HG03520 (cell line): ENCODE results near the gene SMIM29.

Experiments used
- ATAC-seq: cut with Tn5 transposase; IDR thresholded peaks from one replicate; pipeline ENCODE4 v1.9.1; 2021; ENCODE audit warnings: mild to moderate bottlenecking, moderate library complexity; ENCODE audit not compliant: unreplicated experiment

The SMIM29 gene

DNA sequence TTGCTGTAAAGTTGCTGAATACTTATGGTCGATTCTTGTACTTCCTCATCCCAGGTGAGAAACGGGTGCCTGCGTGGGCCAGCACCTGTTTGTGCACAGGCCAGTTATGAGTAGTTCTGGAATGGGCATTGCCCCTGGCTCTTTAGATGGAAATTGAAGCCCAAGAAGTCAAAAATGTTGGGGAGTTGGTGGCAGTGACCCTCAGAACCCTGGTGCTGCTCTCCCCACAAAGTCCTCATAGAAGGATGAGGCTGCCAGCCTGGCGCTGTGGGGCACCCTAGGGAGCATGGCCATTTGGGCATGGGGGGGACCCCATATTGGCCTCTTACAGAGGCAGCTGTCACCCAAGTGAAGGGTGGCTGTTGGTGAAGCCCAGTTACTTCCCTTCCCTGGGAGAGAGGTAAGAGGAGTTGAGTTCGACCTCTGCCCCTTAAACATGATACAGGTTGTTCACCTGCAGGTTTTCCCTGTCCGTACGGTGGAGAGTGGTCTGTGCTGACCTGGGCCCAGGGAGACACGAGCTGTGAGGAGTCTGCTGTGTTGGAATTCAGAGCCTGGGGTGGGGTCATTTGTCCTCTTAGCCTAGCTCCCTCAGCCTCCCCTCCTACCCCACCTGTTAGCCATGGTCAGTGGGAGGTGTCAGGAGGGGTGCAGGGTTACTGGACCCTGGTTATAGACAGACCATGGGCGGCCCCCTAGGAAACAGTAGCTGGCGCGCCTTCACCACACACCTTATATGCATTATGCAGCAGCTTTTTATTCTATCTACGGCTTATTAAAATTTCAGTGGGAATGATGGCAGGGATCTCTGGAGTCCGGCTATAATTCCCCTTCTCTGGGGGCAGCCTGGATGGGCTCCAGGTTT lies 7.2 kb downstream of the SMIM29 start:
- no peak for ATAC-seq

DNA sequence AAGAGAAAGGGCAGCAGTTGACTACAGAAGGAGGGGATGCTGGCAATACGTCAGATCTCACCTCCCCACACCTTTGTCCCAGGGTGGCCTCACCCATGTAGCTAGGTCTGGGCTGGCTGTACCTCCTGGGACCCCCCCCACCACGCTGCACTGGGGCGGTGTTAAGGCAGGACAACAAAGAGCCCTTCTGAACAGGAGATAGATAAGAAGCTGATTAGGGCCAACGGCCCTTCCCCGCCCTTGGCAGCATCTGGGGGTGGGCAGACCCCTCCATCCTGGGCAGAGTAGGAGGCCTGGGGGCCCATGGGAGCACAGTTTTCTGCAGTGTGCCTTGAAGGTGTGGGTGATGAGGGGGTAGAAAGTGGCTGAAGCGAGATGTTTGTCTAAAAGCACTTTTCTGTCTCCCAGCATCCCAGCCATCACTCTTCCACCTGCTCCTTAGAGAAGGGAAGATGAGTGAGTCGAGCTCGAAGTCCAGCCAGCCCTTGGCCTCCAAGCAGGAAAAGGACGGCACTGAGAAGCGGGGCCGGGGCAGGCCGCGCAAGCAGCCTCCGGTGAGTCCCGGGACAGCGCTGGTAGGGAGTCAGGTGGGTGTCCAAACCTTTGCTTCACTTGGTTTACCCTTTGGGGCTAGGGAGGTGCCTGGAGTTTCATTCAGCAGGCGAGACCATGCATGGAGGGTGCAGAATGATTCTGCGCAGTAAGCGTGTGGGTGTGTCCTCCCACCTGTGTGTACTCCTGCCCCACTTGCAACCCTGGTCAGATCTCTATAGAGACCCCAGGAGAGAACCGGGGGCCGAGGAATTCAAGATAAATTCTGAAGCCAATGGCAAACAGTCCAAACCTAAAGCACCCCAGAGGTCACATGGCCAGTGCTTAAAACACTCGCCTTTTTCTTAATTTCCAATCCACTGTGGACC lies 8.2 kb downstream of the SMIM29 start:
- no peak for ATAC-seq

DNA sequence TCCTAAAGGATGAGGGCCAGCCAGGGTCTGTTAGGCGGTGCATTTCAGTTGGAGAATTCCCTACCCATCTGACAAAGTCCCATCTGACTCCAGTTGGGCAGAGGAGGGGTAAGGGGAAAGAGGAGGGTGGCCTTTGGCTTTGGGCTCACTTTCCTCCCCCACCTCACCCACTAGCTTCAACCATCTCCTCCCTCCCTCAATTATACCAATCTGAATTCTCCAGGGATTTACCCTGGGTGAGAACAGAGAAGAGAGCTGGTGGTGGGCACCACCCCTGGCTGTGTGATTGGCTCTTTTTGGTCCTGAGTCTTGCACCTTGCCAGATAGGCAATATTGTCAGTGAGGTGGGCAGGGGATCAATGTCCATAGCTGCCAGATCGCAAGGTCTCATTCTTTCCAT lies 8.9 kb downstream of the SMIM29 start:
- ATAC-seq = no peak

DNA sequence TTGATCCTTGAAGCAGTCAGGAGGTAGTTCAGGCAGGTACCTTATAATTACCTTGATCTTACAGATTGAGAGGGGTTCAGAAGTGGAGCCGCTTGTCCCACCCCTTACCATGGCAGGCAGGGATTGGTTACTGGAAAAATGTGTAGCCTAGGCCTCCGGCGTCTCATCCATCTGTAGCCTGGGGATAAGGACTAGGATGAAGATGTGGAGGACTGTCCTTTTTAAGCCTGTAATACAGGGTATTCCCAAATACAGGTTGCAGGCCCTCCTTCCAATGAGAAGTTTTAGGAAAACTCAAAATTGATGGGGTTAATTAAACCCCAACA lies 9.3 kb downstream of the SMIM29 start:
- no peak for ATAC-seq

DNA sequence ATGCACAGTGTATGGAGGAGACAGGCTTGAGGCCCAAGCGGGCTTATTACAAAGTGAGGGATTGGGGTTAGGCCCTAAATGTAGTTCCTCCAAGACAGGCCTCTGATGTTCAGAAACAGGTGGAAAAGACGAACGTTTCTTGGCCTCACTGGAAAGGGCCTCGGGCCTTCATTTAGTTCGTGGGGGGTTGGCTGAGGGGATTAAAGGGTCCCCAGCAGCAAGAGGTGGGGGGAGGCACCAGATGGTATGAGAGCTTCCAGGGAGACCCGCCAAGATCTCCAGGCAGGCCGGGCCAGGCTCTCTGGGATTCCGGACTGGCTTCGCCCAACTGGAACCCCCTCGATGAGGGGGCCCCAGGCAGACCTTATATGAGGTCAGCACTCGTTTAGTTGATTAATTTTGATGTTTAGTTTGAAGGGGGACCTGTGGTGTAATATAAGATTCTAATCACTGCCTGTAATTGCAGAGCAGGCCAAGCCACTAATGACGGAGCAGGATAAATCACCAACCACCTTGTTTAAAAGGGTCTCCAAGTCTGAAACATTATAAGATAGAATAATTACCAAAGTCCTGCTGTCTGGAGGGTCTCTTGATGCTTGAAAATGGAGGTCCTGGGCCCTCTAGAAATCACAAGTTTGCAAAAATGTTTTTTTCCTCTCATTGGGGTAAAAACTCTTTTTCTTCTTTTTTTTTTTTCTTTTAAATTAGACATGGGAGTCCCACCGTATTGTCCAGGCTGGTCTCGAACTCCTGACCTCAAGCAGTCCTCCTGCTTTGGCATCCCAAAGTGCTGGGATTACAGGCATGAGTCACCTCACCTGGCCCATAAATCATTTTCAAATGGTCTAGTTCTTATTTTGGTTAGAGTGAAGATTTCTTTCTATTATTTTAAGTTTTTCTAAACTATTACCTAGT lies 10.0 kb downstream of the SMIM29 start:
- ATAC-seq = no peak

DNA sequence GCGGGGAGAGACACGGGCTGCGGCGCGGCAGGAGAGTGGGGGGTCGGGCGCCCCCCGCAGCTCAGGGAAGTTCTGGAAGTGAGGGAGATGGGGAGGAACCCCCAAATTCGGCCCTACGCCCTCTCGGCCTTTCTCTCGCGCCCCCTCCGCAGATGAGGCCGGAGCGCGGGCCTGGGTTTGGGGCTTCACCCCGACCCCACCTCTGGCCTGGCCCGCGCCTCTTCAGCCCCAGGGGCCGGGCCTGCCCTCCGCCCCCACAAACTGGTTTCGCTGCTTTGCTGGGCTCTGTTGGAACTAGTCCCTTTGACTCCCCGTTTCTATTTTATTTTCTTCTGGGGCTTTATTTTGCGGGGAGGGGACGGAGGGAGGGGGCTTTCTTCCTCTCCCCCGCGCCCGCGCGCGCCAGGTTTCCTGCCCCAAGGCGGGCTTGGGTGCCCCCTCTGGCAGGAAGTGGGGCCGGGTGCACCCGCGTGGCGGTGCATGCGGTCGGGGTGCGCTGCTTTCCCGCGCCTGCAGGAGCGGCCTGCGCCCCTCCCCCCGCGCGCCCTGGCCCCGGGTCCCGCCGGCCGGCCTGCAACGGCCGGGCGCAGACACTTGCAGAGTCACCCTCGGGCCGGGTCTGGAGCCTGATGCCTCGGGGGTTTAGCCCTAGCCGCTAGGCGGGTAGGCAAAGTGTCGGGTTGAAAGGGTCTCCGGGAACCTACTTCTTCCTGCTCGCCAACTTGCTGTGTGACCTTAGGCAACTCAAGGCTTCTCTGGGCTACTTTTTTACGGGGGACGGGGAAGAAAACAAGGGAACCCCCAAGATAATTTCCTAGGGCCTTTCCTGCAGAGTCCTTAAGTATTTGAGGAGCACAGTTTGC lies 10.9 kb downstream of the SMIM29 start:
- no peak for ATAC-seq

DNA sequence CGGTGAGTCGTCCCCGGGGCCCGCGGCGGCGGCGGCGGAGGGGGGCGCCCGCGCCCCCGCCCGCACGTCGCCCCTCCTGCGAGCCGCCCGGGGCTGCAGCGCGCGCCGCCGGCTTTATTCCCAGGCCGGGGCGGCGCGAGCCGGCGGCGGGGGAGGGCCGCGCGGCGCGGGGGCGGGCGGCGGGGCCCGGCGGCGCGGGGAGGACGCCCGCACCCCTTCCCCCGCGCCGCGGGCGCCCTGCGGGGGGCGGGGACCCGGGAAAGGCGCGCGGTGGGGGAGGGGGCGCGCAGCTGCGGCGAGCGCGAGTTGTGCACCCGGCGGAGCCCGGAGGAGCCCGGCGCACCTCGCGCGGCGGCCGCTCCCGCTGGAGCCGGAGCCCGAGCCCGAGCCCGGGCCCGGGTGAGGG lies 11.5 kb downstream of the SMIM29 start:
- peak; percentile 9 for ATAC-seq

DNA sequence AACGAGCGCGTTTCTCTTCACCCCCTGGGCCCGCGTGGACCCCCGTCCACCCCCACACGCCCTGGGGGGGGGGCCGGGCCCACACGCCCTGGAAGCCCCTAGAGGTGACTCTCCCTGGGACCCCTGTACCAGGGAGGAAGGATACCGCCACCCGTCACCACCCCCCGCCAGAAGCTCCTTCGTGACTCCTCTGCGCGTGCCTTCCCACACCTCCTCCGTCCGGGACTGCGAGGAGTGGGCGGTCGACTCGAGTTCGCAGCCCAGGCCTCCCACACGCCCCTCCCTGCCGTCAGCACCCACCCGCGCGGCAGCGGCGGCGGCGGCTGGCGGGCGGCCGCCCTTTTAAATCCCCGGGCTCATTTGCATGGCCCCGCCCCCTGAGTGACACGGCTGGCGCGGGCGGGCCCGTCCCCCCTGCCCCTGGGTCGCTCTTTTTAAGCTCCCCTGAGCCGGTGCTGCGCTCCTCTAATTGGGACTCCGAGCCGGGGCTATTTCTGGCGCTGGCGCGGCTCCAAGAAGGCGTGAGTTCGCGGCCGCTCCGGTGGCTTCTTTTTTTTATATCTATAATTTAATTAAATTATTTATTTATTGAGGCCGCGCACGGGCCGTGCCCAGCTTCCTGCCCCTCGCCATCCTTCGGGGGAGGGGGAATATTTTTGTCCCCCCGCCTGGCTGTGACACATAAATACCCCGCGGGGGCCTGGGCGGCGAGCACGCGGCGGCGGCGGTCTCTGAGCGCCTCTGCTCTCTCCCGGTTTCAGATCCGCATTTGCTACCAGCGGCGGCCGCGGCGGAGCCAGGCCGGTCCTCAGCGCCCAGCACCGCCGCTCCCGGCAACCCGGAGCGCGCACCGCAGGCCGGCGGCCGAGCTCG lies 12.1 kb downstream of the SMIM29 start, which contains the start of gene HMGA1:
Gene HMGA1 (plus strand): TSS at position 431 of the 873 bp plus-strand sequence. CDS start 3,908 bp downstream, outside the sequence.
- ATAC-seq = peak; percentile 55

DNA sequence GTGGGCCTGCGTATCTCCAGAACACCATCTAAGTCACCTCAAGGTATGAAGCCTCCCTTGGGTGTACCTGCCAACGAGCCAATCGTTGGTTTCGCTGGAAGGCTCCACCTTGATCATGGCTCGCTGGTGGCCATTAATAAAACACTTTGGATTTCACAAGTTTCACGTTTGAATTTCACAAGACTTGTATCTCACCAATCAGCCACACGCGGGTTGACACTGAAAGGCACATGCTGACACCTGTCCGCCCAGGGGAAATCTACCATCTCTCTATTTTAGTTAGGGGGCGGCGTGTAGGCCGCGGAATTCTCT lies 12.7 kb downstream of the SMIM29 start:
- ATAC-seq = no peak

DNA sequence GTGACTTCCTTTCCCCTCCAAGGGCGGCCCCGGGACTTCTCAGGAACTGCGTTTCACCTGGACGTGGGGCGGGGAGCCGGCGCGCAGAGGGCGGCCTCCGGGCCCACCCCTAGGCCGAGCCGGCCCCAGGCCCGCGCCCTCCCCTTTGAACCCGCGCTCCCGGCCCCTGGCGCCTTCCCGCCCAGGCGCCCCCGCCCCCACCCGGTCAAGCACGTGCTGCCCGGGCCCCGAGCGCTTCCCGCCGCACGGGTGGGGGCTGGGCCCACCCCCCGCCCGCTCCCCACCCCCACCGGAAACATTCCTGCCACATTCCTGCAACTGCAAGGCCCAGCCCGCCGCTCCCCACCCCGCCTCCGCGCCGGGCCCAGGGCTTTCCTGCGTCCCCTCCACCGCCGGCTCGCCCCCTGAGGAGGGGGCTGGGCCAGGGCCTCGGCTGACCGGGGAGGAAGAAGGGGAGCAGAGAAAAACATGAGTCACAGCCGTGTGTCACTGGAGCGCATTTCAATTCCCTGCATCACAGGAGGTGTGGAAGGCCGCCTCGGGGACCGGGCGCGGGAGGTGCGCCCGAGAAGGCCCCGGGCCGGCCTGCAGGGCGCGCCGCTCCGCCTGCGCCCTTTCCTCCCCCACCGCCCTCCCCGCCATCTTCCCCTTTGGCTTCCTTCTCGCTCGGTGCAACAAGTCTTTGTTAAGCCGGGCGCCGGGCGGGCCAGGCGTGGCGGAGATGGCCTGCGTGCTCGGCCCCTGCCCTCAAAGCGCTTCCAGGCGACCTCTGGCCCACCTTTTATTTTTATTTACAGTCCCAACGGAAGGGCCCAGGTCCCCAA lies 13.3 kb downstream of the SMIM29 start:
- ATAC-seq = no peak

DNA sequence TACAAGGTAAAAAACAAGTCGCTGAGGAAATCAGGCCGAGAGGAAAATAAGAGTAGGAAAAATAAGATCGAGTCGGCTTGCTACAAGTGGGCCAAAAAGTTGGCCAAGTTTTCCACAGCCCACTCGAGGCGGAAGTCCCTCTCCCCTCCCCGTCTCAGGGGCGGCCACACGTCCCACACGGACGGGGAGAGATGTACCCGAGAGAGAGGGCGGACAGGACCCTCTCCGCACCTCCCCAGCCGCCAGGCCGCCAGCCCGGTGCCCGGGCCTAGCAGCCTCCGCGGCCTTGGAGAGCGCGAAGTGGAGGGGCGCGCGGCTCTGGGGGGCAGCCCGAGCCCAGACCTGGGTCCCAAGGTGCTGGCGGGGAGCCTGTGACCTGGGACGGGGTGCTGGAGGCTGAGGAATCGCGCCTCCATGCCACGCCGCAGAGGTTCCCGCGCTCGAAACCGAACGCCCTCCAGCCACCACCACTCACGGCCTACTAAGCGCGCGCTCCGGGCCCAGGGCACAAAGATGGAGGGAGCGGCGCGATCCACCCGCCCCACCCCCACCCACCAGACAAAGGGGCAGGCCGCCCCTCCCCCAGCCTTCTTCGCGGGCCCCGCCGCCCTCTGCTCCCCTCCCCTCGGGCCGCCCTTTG lies 14.0 kb downstream of the SMIM29 start:
- ATAC-seq = no peak

DNA sequence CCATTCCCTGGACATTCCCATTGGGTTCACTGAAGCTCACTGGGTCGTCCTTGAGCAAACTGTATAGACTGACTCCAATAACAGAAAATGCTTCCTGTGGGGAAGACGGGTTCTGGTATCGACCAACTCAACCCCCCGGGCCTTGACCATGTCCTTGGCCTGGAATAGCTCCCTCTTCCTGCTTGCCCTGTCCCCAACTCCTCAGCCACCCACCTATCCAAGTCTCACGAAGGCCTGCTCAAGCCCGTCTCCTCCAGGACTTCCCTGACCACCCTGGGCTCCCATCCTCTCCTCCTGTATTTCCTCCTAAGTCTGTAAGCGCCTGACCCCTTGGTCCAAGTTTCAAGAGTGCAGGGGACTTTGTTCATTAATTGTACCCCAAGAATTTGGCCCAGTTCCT lies 14.9 kb downstream of the SMIM29 start:
- no peak for ATAC-seq

DNA sequence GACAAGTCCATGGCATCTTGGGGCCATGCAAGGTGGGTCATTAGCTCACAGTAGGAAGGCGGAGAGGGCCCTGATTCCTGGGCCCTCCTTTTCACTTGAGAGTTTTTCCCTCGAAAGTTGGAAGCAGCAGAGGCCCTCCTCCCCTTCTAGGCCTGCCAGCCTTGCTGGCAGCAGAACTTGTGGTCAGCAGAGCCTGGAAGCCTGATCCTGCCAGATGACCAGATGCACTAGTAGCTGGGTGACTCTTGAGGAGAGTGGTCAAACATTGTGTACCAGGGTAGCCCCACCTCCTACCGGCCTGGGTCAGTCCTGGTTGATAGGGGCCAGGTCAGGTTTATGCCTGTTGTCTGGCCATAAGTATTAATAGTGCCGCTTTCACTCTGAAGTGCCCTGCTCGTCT lies 15.9 kb downstream of the SMIM29 start:
- ATAC-seq = no peak

DNA sequence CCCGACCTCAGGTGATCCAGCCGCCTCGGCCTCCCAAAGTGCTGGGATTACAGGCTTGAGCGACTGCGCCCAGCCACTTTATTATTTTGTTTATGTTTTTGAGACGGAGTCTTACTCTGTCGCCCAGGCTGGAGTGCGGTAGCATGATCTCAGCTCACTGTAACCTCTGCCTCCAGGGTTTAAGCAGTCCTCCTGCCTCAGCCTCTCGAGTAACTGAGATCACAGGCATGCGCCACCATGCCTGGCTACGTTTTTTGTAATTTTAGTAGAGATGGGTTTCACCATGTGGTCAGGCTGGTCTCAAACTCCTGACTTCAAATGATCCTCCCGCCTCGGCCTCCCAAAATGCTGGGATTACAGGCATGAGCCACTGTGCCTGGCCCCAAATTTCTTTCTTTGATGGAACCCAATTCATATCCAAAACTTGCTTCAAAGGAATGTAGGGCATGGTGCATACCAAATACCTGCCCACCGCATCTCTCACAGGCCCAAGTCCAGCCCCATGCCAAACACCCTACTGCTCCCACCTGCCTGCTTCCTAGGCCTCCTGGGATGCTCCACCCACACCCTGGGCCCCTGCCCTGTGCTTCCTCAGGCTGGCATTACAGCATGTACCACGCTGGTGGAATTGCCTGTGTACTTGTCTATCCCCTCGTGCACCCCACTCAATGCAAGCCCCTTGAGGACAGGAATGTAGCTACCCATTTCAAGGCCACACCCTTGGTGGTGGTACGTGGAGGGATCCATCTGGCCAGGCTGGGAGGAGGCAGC lies 17.1 kb downstream of the SMIM29 start:
- no peak for ATAC-seq

DNA sequence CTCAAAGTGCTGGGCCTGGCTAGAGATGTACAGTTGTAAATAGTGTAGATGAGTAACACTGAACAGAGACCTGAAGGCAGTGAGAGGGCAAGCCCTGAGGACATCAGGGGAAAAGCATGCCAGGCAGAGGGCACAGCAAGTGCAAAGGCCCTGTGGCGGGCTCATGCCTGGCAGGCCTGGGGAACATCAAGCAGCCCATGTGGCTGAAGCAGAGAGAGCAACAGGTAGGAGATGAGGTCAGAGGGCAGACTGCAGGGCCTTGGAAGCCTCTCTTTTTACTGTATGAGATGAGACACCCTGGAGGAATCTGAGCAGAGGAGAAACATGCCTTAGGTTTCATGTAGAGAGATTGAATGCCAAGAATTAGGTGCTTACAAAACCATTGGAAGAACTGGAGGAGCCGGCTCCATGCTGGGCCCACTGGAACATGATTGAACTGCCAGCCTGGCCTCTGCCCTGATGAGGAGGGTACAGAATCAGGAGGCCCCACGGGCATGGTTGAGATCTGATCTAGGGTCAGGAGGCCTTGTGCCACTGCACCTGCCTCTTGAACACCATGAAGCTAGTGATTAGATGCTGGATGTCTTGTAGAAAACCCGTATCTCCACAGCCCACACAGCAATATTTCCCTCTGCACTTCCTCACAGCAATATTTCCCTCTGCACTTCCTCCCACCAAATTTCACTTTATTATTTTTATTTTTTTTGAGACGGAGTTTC lies 18.0 kb downstream of the SMIM29 start:
- no peak for ATAC-seq

DNA sequence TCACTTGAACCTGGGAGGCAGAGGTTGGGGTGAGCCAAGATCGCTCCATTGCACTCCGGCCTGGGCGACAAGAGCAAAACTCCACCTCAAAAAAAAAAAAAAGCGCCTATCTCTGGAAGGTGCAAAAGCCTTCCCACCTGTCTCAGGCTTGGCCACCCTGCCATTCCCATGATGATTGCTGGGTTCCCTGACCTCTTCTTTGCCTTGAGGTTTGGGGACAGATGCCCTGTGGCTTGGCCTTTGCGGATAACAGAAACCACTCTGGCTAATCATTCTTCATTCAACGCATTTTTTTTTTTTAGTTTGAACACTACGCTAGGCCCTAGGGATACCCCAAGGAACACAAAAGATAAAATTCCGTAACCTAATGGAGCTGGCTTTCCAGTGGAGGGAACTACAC lies 18.9 kb downstream of the SMIM29 start:
- ATAC-seq = no peak
